Spleen (tissue), 11 donors: ENCODE measurements around the gene CTRL. TPM values are rescaled to one million over a fixed set of nuclear protein-coding genes. Genes with fewer than 3 reads are reported as not detected.

Experiments used
- DNase-seq: peaks from one replicate; pipeline ENCODE4 v3.0.0-alpha.2; 2020
- H3K27ac ChIP-seq, 8 donors: fragments of 200-600 bp; sonication (generic) in 7 of 8; 1 replicate in 4 of 8; 2 replicates in 4 of 8; pipeline versions ENCODE4 v1.5.0 to v1.8.0; 2016 to 2021; ENCODE audit warnings: inconsistent platforms in 4 of 8, mild to moderate bottlenecking in 4 of 8, moderate library complexity in 1 of 8
- H3K27me3 ChIP-seq, 7 donors: fragments of 200-600 bp; sonication (generic) in 6 of 7; replicated peaks in 1 of 7; 1 replicate in 4 of 7; 2 replicates in 3 of 7; pipeline versions ENCODE4 v1.5.0 to v1.8.0; 2016 to 2021; ENCODE audit warnings: inconsistent platforms in 3 of 7, mild to moderate bottlenecking in 1 of 7
- H3K36me3 ChIP-seq, 6 donors: fragments of 200-600 bp; sonication (generic) in 5 of 6; 1 replicate in 4 of 6; 2 replicates in 2 of 6; pipeline versions ENCODE4 v1.5.0 to v1.8.0; 2016 to 2021; ENCODE audit warnings: inconsistent platforms in 2 of 6
- H3K4me1 ChIP-seq, 6 donors: fragments of 200-600 bp; sonication (generic) in 5 of 6; 1 replicate in 3 of 6; 2 replicates in 3 of 6; pipeline versions ENCODE4 v1.5.0 to v1.8.0; 2016 to 2021; ENCODE audit warnings: inconsistent platforms in 3 of 6
- H3K4me3 ChIP-seq, 8 donors: fragments of 200-600 bp; sonication (generic) in 7 of 8; 1 replicate in 4 of 8; 2 replicates in 4 of 8; pipeline versions ENCODE4 v1.5.0 to v1.8.0; 2016 to 2021; ENCODE audit warnings: inconsistent platforms in 4 of 8, mild to moderate bottlenecking in 4 of 8, moderate library complexity in 2 of 8
- H3K9me3 ChIP-seq, 8 donors: fragments of 200-600 bp; sonication (generic) in 7 of 8; 1 replicate in 4 of 8; 2 replicates in 4 of 8; pipeline versions ENCODE4 v1.5.0 to v1.8.0; 2016 to 2021; ENCODE audit warnings: inconsistent platforms in 4 of 8
- POLR2A ChIP-seq, 3 donors: fragments of 450-650 bp; IDR thresholded peaks; one replicate each; pipeline ENCODE4 v1.5.1; 2017; ENCODE audit warnings: antibody characterized with exemption in 3 of 3, mild to moderate bottlenecking in 1 of 3
- POLR2AphosphoS5 ChIP-seq, 3 donors: sonication (generic); formaldehyde crosslinking; IDR thresholded peaks; one replicate each; pipeline ENCODE4 v1.5.1; 2017; ENCODE audit warnings: antibody characterized with exemption in 3 of 3
- WGBS, 5 donors: extraction: QIAGEN DNeasy Blood & Tissue Kit in 3 of 5; methylation state at CpG; one replicate each; pipeline versions ENCODE4 v1.1.5 to v1.1.7; 2013 to 2018; 5-methylcytosine and 5-hydroxymethylcytosine counted together
- intact Hi-C: fragments of 100-400 bp; cut with DNase I; formaldehyde crosslinking; loops from one replicate; pipeline ENCODE4 v1.15.0; 2023; ENCODE audit warnings: low total_unique reads
- polyA plus RNA-seq, 3 donors: library from polyadenylated mRNA; stranded (reverse); fragments of 200-250 nt; gene quantifications; one replicate each; pipeline ENCODE4 v1.2.1, GENCODE V29; 2013
- total RNA-seq, 7 donors: library from RNA; depleted of rRNA in 3 of 7; stranded (reverse); fragments of >200 nt in 3 of 7; fragmentation: NEBNext Ultra II Directional in 4 of 7; extraction: Animal tissue kit (Norgen Biotek cat#: 25700) in 4 of 7; gene quantifications; one replicate each; pipeline versions ENCODE4 v1.1.0 to v1.2.1, GENCODE V29; 2016 to 2021
- TF ChIP-seq, protein P1 (sequence below), 11 experiments: fragments of 200-600 bp in 7 of 11; fragments of 450-650 bp in 4 of 11; sonication (generic) in 4 of 11; IDR thresholded peaks in 8 of 11; conservative IDR thresholded peaks in 3 of 11; 1 replicate in 7 of 11; 2 replicates in 4 of 11; pipeline versions ENCODE4 v1.4.0 to v1.8.0; 2016 to 2021; ENCODE audit warnings: antibody characterized with exemption in 11 of 11, inconsistent platforms in 4 of 11, mild to moderate bottlenecking in 1 of 11
- donor health status: healthy with polysubstance abuse.
- donor health status: DM: no; HTN: no; CAD: no; lungs with moderate emphysema.
- donor health status: DM: no; HTN: no; CAD: no.
- donor health status: Bipolar disorder and iron deficiency.
- donor health status: healthy.
- donor health status: DM: no; HTN: no; CAD: no.
- donor health status: DM: yes; HTN: yes; CAD: no.

CTRL gene
- total and polyA plus RNA-seq, 10 donors = 2.0 to 10.3 (median 4.7) TPM

DNA sequence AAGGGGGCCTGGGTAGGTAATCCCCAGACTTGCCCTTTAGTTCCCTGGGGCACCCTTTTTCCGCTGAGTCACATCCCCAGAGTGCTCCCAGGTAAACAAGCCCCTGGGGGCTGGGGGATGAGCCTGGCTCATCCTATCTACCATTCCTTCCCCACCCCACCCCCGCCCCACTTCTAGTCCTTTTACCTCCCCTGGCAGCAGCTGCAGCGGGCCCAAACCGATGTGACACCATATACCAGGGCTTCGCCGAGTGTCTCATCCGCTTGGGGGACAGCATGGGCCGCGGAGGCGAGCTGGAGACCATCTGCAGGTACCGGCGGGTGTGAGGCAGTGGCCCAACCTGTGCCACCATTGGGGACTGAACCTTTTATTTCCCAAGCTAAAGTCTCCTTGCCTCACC is 46.1 kb downstream of the CTRL start:
- no peak overlapping the region for H3K4me3 ChIP-seq
- H3K4me1 ChIP-seq = peaks cover 0 to 12% (median 3%) of the 10 kb centered on the region in 6 donors
- no peaks in the 10 kb centered on the region for H3K9me3 ChIP-seq
- no peak overlapping the region for H3K27ac ChIP-seq
- peaks cover 0 to 73% (median 60%) of the 10 kb centered on the region in 6 donors for H3K36me3 ChIP-seq
- TF ChIP-seq POLR2AphosphoS5 (IDR thresholded peaks at IDR 0.05) (peak in 1 of 3 donors; percentile 25), POLR2A (IDR thresholded peaks at IDR 0.05) (no peak)
- TF ChIP-seq, protein P1, sequence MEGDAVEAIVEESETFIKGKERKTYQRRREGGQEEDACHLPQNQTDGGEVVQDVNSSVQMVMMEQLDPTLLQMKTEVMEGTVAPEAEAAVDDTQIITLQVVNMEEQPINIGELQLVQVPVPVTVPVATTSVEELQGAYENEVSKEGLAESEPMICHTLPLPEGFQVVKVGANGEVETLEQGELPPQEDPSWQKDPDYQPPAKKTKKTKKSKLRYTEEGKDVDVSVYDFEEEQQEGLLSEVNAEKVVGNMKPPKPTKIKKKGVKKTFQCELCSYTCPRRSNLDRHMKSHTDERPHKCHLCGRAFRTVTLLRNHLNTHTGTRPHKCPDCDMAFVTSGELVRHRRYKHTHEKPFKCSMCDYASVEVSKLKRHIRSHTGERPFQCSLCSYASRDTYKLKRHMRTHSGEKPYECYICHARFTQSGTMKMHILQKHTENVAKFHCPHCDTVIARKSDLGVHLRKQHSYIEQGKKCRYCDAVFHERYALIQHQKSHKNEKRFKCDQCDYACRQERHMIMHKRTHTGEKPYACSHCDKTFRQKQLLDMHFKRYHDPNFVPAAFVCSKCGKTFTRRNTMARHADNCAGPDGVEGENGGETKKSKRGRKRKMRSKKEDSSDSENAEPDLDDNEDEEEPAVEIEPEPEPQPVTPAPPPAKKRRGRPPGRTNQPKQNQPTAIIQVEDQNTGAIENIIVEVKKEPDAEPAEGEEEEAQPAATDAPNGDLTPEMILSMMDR (IDR thresholded peaks at IDR 0.05 in 8 of 11, conservative IDR thresholded peaks at IDR 0.05 in 3 of 11) = no peak
- H3K27me3 ChIP-seq = no peaks in the 10 kb centered on the region
- 89 to 99% (median 94%) methylated on average over 12 of the region's 12 CpGs for WGBS, 5 donors
- intact Hi-C loops = no loop called here
- no peak for DNase-seq

DNA sequence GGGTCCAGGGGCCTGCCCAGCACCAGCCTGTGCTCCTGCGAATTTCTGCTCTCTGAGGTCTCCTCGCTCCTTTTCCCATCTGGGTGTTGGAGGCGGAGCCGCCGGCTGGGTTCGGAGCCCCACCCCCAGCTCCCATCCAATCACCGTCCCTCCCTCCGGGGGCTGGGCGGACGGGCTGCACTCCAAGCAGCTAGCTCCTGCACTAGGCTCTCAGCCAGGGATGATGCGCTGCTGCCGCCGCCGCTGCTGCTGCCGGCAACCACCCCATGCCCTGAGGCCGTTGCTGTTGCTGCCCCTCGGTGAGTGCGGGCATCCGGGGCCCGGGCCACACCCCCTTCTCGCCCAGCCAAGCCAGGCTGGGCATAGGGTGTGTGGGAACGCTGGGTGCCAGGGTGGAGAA is 47.0 kb downstream of the CTRL start, which contains the start of gene NRN1L:
NRN1L (plus strand) TSS at position 202 of the 400 bp plus-strand sequence; CDS start at position 221, 19 bp downstream.
- intact Hi-C loops = no loop called here
- H3K27me3 ChIP-seq = no peaks in the 10 kb centered on the region
- peaks cover 0 to 82% (median 69%) of the 10 kb centered on the region in 6 donors for H3K36me3 ChIP-seq
- H3K4me1 ChIP-seq = peaks cover 0 to 12% (median 3%) of the 10 kb centered on the region in 6 donors
- no peak within 1 kb of the TSS for H3K4me3 ChIP-seq
- DNase-seq = peak; percentile 73
- peak; percentile 13 to 64 (median 33) for TF ChIP-seq POLR2AphosphoS5 (IDR thresholded peaks at IDR 0.05)
- TF ChIP-seq, protein P1 (IDR thresholded peaks at IDR 0.05 in 8 of 11, conservative IDR thresholded peaks at IDR 0.05 in 3 of 11) = no peak
- H3K27ac ChIP-seq = peak within 1 kb of the TSS in 1 of 8 donors; percentile 17
- H3K9me3 ChIP-seq = no peaks in the 10 kb centered on the region
- 57 to 84% (median 75%) methylated on average over 9 to 22 of the region's 22 CpGs for WGBS, 5 donors

DNA sequence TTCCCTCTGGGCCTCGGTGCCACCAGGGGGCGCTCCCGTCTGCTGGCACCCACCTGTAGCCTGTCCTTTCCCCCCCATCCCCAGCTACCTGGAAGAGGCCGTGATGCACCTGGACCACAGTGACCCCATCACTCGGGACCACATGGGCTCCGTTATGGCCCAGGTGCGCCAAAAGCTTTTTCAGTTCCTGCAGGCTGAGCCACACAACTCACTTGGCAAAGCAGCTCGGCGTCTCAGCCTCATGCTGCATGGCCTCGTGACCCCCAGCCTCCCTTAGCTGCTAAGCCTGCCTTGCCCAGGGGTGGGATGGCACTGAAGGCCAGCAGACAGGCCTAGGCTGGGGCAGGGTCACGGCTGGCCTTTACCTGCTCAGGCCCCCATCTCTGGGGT is 47.8 kb downstream of the CTRL start:
- Histone ChIP-seq H3K27me3 (no peaks in the 10 kb centered on the region), H3K27ac (peak overlapping the region in 1 of 8 donors; percentile 17), H3K9me3 (no peaks in the 10 kb centered on the region), H3K4me3 (no peak overlapping the region), H3K36me3 (peaks cover 0 to 90% (median 77%) of the 10 kb centered on the region in 6 donors), H3K4me1 (peaks cover 0 to 12% (median 3%) of the 10 kb centered on the region in 6 donors)
- WGBS, 5 donors = 55 to 76% (median 60%) methylated on average over 8 to 11 of the region's 11 CpGs
- no peak for TF ChIP-seq POLR2A (IDR thresholded peaks at IDR 0.05)
- TF ChIP-seq, protein P1 (IDR thresholded peaks at IDR 0.05 in 8 of 11, conservative IDR thresholded peaks at IDR 0.05 in 3 of 11) = peak in 10 of 11 experiments; percentile 82 to 93 (median 90)
- peak in 1 of 3 donors; percentile 53 for TF ChIP-seq POLR2AphosphoS5 (IDR thresholded peaks at IDR 0.05)
- intact Hi-C loops = no loop called here
- peak; percentile 92 for DNase-seq

DNA sequence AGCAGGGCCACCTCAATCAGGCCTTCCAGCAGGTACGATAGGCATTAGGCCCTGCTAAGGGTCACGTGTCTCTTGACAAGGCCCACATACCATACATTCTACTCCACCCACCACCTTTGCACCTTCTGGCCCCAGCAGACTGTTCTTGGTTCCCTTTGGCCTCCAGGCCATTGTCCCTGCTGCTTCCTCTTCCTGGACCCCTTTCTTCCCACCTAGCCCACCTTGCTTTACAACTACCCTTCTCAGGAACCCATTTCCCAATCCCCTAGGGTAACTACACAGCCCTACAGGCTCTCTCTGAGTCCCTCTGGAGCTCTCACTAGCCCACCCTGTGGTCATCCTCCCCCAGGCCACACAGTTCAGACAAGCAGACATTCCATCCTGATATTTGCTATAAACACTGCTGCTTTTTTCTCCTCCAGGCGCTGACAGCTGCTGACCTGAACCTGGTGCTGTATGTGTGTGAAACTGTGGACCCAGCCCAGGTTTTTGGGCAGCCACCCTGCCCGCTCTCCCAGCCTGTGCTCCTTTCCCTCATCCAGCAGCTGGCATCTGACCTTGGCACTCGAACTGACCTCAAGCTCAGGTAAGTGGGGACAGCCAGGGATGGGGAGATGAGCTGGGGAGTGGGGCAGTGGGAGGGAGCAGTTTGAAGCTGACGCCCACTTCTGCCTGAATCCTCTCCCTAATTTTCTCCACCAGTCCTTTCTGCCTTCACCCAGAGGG is 48.4 kb downstream of the CTRL start:
- H3K4me3 ChIP-seq = no peak overlapping the region
- 75 to 84% (median 80%) methylated on average over 6 of the region's 6 CpGs for WGBS, 5 donors
- TF ChIP-seq POLR2AphosphoS5 (IDR thresholded peaks at IDR 0.05) (no peak), POLR2A (IDR thresholded peaks at IDR 0.05) (no peak)
- TF ChIP-seq, protein P1 (IDR thresholded peaks at IDR 0.05 in 8 of 11, conservative IDR thresholded peaks at IDR 0.05 in 3 of 11) = peak in 1 of 11 experiments; percentile 52
- H3K4me1 ChIP-seq = peaks cover 0 to 12% (median 3%) of the 10 kb centered on the region in 6 donors
- no peaks in the 10 kb centered on the region for H3K27me3 ChIP-seq
- peaks cover 0 to 96% (median 82%) of the 10 kb centered on the region in 6 donors for H3K36me3 ChIP-seq
- intact Hi-C loops = no loop called here
- H3K9me3 ChIP-seq = no peaks in the 10 kb centered on the region
- DNase-seq = no peak
- H3K27ac ChIP-seq = no peak overlapping the region
